HG03442 (cell line): ENCODE measurements around the gene TIGD6.

Source experiments
- ATAC-seq: cut with Tn5 transposase; IDR thresholded peaks from one replicate; pipeline ENCODE4 v1.9.1; 2021; ENCODE audit warnings: mild to moderate bottlenecking, moderate library complexity; ENCODE audit not compliant: unreplicated experiment

Gene TIGD6

DNA sequence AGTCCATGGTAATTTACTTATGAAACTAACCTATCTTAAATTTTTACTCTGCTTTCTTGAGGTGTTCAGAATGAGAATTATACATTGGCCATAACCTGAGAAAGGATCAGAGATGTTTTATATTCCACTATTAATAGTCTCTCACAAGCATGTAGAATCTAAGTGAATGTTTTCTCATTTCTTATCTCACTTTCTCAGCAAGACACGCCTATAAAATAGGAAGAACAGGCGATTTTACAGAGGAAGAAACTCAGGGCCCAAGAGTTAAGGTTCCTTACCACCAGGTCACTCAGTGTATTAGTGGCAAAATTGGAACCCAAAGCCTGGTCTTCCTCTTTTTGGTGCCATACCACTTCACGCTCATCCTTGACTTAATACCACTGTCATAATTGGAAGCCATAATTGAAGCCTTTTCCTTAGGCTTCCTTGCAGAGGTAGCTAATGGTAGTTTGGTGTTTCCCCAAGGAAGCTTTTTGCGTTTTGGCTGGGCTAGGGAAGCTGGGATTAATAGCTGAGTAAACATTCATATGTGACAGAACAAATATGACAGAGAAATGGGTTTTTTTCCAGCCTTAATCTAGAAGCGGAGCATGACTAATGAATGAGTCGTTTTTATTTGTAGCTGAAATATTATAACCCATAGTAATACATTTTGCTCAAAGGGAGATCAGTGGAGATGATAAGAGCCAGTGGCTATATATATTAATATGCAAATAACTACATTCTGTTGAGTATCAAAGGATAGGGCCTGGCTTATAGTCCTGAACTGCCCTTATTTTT is 17.0 kb upstream of the TIGD6 start:
- ATAC-seq, result no peak

DNA sequence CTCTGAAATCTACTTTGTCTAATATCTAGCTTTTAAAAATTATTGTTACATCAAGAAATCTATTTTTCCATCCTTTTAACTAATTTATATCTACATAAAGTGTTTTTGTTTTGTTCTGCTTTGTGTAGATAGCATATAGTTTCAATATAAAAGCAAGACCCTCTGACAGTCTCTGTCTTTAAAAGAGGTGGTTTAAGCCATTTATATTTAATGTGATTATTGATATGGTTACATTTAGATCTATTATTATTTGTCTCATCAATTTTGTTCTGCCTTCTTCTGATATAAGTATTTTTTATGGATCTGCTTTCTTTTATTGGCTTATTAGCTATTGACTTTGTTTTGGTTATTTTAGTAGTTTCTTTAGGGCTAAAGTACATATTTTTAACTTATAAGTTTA is 16.1 kb upstream of the TIGD6 start:
- no peak for ATAC-seq

DNA sequence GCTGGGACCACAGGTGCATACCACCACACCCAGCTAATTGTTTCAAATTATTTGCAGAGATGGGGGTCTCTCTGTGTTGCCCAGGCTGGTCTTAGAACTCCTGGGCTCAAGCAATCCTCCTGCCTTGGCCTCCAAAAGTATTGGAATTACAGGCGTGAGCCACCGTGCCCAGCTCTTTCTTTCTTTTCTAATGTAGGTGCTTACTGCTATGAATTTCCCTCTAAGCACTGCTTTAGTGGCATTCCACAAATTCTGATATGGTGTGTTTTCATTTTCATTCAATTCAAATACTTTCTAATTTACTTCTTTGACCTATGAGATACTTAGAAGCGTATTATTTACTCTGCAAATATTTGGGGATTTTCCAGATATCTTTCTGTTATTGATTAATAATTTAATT is 15.0 kb upstream of the TIGD6 start:
- no peak for ATAC-seq

DNA sequence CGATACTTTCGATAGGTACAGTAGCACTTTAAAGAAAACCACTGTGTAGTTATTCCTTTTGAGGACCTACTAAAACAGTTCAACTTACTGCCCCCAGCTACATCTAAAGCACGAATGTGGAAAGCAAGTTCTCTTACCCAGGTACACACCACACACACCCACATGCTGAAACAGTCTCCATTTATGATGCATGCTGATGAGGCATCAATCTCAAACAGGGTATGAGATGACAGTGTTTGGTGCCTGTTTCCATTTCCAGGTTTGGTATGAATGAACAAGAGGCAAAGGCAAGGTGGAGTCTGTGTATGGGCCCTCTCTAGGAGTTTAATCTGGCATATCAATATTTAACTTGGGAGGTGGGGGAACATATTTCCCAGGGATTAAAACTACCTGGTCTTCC is 14.0 kb upstream of the TIGD6 start:
- ATAC-seq, result no peak

DNA sequence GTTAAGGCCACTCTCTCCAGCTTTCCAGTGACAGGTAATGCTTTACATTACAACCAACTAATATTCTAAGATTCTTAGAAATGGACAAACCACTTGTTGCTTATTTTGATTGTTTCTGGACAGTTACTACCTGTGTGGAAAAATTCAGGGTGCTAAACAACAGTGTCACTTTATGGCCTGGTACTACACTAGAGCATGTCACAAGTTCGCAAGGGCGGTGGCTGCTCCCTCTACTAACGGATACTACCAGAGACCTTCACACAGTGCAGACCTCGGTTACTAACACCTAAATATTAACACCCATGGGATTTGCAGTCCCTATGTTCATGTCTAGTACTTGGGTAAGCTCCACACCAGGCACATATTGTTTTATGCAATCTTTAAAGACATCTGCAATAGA is 13.5 kb upstream of the TIGD6 start:
- ATAC-seq, result no peak

DNA sequence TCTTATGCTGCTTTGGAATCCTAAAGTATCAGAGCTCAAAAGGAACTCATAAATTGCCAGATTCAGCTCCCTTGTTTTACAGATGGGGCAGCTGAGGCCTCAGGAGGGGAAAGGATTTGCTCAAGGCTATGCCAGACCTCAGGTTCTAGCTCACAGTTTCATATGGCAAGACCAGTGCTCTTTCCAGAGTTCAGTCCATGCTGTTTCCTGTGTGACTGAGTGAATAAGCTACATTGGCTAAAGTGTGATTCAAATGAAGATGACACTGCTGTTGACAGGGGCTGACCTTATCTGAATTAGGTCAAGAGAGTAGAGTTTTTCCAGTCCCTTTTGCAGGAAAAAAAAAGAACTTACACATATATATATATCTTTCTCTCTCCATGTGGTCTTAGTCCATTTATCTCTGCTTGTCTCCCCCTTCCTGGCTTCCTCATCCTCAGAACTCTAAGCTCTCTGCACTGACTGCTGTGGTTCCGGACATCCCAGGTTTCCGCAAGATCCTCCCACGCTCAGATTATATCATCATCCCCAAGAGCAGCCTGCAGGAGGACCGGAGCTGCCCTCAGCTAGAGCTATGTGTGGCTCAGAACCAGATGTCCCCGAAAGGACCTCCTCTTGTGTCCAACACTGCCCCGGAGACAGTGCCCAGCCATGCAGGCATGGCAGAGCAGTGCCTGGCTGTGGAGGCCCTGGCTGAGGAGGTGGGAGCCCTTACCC is 9.4 kb upstream of the TIGD6 start:
- ATAC-seq, result no peak

DNA sequence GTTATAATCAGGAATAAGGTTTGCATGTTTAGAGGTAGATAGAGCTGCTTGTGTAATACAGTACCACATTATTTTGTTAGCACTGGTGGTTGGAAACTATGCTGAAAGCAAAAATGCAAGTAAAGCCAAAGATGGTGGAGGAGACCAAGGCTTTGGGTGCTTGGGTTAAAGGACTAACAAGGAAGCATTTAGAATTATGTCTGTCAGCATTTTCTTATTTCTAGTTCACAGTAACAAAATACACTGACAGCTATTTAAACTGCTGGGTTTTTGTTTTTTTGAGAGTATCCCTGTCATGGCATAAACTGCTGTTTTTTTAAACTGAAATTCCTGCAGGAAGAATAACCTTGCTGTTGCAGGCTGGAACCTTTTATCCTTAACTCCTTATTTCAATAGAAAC is 6.6 kb upstream of the TIGD6 start:
- no peak for ATAC-seq

DNA sequence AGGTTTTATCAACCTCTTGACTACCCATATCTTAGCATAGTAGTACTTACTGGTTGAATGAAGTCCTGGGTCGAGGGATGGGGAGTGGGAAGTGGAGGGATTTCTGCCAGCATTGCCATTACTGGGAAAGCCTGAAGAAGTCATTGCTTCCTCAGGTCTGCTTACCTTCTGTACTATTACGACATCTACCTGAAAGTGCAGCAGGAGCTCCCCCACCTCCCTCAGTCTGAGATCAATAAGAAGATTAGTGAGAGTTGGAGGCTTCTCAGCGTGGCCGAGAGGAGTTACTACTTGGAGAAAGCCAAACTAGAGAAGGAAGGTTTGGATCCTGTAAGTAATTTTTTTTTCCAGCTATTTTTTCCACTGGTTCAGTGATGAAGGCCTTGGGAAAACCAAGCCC is 5.9 kb upstream of the TIGD6 start:
- no peak for ATAC-seq

DNA sequence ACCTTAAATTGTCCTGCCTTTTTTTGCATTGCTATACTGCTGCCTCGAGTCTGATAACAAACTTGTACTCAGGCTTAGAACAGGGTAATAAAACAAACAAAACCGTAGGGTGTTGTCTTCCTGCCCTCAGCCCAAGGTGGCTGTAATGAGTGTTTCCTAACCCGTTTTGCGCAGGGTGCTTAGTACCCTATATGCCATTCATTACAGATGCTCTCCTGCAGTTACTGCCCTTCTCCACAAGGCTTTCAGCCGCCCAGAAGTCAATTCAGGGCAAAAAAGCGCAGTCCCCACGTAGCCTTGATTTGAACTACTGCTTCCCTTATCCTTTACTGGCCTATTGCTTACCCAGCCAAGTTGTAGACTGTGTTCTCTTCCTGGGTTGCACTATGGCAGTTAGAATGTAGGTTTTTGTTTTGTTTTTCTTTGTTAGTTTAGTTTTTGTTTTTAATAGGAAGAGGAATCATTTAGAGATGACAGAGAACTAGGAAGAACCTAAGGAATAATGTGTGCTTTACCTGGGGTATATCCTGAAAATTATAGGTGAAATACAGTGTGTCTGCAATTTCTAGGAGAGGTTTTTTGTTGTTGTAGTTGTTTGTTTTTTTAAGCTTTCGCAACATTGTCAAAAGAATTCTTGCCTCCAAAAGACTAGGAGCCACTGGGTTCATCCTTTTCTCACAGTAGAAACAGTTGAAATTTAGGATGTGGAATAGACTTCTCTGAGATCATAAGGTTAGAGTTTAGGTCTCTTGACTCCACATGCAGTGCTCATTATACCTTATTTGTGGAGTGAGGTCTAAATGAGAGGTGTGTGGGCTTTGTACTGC is 1.4 kb upstream of the TIGD6 start:
- peak; percentile 50 for ATAC-seq

DNA sequence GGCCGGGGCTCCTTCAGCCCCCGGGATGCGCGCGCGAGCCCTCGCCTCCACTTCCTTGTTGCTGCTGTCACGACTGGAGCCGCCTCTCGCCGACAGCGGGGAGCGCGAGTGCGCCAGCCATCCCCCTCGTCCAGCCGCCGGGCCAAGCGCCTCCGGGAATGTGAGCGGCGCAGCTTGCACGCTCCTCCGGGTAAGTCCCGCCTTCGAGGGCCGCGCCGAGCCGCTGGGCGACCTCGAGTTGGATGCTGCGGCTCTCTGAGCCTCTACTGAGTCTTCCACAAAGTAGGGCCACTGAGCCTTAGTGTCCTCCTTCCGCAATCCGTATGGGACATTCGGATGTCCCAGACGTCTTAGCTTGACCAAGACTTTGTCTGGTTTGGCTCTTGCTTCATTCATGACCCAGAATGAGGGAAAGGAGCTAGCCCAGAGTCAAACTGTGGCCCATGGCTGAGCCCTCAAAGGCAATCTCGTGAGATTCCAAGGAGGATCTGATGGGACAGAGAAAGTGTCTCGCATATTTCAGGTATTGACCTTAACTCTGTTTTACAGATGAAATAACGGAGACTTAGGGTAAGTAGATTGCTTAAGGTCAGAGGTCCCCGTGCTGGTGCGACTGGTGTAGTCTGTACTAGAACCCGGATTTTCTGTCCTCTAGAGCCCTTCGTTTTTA is 671 bp upstream of the TIGD6 start:
- peak; percentile 10 for ATAC-seq

DNA sequence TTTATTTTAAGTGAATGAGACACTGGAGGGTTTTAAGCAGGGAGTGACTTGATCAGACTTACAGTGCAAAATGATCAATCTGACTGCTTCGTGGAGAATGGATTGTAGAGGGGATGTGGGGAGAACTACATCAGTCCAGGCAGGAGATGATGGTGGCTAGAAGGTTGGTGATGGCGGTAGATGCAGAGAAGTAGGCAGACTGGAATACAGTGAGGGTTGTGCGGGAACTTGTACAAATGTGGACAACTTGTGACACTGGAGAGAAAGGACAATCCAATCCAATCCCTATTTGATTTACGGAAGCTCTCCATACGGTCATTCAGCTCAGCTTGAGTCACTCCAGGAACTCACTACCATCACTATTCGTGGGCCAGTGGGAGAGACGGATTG is 593 bp downstream of the TIGD6 start:
- no peak for ATAC-seq

DNA sequence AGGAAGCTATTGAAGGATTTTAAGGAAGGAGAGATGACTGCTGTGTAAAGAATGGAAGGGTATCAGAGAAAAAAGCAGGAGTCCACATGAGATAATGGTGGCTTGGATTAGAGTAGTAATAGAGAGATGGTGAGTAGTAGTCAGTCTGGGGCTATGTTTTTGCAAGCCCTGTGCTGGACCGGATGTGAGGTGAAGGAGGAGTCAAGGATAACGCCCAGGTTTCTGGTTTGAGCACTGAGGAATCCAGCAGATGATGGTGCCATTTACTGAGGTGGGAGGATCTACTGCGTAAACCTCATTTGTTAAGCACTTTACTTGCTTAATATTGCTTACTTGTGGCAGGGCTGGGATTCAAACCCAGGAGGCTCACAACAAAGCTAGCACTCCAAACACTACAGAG is 1.1 kb downstream of the TIGD6 start:
- no peak for ATAC-seq

DNA sequence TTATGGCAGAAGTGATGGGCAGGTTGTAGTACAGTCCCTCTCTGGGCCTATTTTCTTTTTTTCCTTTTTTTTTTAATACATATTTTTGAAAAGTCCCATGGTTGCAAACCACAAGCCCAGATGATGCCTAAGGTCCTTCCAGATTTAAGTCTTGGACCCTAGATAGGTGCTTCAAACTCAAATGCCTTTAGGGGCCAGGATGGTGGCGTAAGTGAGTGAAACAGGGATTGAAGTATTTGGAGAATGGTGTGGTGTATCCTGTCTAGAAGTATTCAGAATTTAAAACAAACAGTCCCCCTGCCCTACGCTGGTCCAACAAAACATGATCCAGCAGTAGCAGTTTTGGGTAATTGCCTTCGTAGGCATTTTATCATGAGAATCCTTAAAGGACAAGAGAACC is 2.2 kb downstream of the TIGD6 start:
- no peak for ATAC-seq

DNA sequence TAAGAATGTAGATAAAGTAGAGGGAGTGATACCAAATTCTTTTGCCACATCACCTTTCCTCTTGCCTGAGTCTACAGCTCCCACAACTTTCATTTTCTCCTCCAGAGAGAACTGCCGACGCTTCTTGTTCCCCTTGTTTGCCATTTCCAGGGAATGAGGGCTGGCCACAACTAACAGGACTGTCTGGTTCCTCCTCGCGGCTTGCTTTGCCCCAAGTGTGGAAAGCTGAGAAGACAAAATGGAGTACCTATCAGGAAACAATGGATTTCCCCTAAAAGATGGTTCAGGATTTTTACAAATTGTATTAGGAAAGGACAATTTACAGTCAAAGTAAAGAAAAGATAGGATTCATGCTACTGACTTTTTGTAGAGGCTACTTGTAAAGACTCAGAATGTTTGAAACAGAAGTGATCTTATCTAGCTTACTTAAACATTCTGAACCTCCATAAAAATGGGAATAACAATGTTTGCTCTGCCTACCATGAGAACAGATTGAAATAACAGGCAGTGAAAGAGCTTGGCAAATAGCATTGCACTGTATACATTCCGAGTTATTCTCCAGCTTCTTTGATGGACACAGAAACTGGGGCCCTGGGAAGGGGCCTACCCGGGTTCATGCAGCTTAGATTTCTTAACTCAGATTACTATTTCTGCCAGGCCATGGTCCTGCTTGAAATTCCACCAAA is 4.1 kb downstream of the TIGD6 start:
- ATAC-seq, result no peak

DNA sequence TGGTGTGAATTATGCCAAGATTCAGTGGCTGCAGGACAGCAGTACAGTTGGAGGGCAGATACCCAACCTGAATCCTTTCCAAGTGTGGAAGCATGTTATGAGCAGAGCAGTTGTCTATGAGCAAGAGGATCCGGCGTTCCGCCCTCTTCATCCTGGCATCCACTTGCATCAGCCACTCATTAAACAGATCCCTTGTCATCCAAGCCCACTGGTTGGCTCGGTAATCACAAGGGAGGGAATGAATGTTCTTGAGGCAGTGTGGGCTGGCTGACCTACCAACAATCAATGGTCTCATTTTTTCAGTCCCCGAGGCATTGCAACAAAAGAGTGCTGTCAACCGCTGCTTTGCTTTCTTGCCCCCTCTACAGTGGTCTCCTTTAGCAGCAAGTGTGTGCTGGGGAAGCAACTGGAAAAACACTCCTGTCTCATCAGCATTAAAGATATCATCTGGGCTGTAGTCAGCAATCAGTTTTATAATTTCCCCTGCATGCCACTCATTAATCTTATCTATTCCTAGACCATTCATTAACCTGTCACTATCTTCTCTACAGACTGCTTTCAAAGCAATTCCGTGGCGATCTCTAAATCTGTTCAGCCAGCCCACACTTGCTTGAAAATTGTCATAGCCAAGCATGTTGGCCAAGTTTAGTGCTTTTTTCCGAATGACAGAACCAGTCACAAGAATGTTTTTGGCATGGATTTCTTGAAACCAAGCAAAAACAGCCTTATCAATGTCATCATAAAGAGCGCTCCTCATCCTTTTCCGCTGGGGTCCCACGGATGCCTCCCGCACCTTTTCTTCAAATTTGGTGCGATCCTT is 4.9 kb downstream of the TIGD6 start:
- no peak for ATAC-seq

DNA sequence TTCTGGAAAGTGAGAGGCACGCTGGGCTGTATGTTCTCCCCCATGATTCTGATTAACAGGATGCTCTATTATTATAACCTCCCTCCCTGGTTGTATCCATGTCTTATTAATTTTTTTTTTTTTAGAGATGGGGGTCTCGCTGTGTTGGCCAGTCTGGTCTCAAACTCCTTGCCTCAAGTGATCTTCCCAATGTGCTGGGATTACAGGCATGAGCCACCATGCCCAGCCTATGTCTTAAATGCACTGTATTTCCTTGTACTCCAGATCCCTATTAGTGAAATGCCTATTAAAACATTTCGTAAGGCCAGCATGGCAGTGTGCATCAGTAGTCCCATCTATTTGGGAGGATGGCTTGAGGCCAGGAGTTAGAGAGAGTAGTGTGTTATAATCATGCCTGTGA is 7.0 kb downstream of the TIGD6 start:
- ATAC-seq, result no peak

DNA sequence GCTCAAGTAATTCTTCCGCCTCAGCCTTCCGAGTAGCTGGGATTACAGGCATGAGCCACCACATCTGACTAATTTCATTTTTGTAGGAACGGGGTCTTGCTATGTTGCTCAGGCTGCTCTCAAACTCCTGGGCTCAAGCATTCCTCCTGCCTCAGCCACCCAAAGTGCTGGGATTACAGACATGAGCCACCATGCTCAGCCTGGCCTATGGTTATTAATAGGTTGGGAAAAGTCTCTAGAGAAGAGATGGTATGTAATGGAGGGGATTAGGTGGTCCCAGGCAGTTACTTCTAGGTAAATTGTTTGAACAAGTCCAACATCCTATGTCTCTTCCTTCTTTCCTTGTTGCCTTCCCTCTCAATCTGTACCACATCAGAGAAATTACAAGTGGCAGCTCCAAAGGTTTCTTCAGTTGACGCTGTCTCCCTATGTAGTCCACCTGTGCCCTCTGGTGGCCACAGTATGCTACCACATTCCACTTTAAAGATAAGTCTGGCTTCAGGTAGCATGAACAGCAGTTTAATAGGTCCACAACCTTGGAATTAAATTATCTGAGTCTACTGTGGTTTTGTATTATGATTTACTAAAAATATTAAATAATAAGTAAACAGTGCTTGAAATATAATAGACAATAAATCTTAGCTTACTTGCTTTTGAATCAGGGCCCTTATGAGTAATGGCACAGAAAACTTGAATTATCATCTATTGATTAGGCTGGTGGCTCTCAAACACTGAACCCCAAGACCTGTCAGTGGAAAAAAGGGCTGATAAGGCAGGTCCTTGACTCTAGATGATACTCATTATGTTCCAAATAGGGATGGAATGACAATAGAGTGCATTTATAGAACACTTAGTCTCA is 9.7 kb downstream of the TIGD6 start:
- no peak for ATAC-seq

DNA sequence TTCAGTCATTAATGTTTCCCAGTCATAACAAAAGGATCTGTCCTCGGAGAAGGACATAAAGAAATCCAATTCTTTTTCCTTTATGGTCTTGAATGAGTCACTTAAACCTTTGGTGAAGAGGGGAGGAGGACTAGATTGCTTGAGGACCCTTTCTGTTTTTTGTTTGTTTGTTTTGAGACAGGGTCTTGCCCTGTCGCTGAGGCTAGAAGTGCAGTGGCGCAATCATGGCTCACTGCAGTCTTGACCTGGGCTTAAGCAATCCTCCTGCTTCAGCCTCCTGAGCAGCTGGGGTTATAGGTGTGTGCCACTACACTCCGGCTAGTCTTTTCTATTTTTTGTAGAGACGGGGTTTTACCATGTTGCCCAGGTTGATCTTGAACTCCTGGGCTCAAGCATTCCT is 12.3 kb downstream of the TIGD6 start:
- no peak for ATAC-seq

DNA sequence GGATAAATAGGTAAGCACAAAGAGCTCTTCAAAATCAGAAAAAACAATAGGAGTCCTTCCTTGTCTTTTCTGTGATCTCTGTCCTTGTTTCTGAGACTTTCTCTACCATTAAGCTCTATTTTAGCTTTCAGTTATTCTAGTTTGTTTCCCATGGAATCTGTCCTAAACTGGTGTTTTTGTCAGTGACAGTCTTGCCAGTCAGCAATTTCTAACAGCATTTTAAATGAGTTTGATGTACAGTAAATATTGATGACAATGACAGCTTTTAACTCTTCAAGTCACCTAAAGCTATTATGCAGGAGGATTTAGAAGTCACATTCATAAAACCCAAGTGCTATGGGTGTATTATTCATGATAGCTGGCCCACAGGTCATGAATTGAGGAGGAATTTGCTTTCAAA is 17.9 kb downstream of the TIGD6 start:
- ATAC-seq, result no peak
